Loucy (cell line): ENCODE measurements around the gene DNAH1.

Experiments
- H2AFZ ChIP-seq: fragments of 200-600 bp; sonication (generic); 2 replicates; pipeline ENCODE4 v1.6.0; 2016; ENCODE audit warnings: antibody characterized with exemption, mild to moderate bottlenecking, low read length, moderate library complexity
- H3F3A ChIP-seq: fragments of 200-600 bp; 2 replicates; pipeline ENCODE4 v1.6.0; 2016; ENCODE audit warnings: antibody characterized with exemption, low read depth, mild to moderate bottlenecking
- H3K27me3 ChIP-seq: fragments of 200-600 bp; sonication (generic); 2 replicates; pipeline ENCODE4 v1.6.1; 2014; ENCODE audit warnings: low read length, mild to moderate bottlenecking; ENCODE audit not compliant: insufficient read depth, poor library complexity, severe bottlenecking
- H3K36me3 ChIP-seq: fragments of 200-600 bp; sonication (generic); 2 replicates; pipeline ENCODE4 v1.6.1; 2016; ENCODE audit warnings: low read length; ENCODE audit not compliant: insufficient read depth
- H3K4me1 ChIP-seq: fragments of 200-600 bp; sonication (generic); 2 replicates; pipeline ENCODE4 v1.5.1; 2014; ENCODE audit warnings: low read length, mild to moderate bottlenecking; ENCODE audit not compliant: insufficient read depth, poor library complexity, severe bottlenecking
- H3K4me2 ChIP-seq: fragments of 200-600 bp; sonication (generic); 2 replicates; pipeline ENCODE4 v1.6.0; 2014; ENCODE audit warnings: antibody characterized with exemption, low read length, low read depth, mild to moderate bottlenecking; ENCODE audit not compliant: poor library complexity, severe bottlenecking
- H3K4me3 ChIP-seq: fragments of 200-600 bp; sonication (generic); 2 replicates; pipeline ENCODE4 v1.5.1; 2014; ENCODE audit warnings: low read length, mild to moderate bottlenecking, mixed read lengths; ENCODE audit not compliant: poor library complexity, severe bottlenecking
- H3K79me2 ChIP-seq: fragments of 200-600 bp; sonication (generic); 2 replicates; pipeline ENCODE4 v1.6.1; 2014; ENCODE audit warnings: low read length; ENCODE audit not compliant: insufficient read depth
- H3K9ac ChIP-seq: fragments of 200-600 bp; sonication (generic); 2 replicates; pipeline ENCODE4 v1.6.0; 2014; ENCODE audit warnings: mild to moderate bottlenecking, low read depth, low read length, moderate library complexity; ENCODE audit not compliant: poor library complexity, severe bottlenecking
- H3K9me2 ChIP-seq: fragments of 200-600 bp; sonication (generic); replicated peaks from 2 replicates; pipeline ENCODE4 v1.6.1; 2016; ENCODE audit warnings: low read depth, low read length, mixed read lengths
- H3K9me3 ChIP-seq: fragments of 200-600 bp; sonication (generic); 2 replicates; pipeline ENCODE4 v1.6.1; 2014; ENCODE audit warnings: mild to moderate bottlenecking, antibody characterized with exemption, low read length, low read depth; ENCODE audit not compliant: insufficient read depth
- H4K20me1 ChIP-seq: fragments of 200-600 bp; sonication (generic); 2 replicates; pipeline ENCODE4 v1.6.0; 2014; ENCODE audit warnings: antibody characterized with exemption, low read length, mild to moderate bottlenecking; ENCODE audit not compliant: insufficient read depth, poor library complexity, severe bottlenecking
- CTCF ChIP-seq: fragments of 200-600 bp; sonication (generic); conservative IDR thresholded peaks from 2 replicates; pipeline ENCODE4 v1.5.1; 2014; ENCODE audit warnings: mild to moderate bottlenecking, antibody characterized with exemption, low read length
- EZH2phosphoT487 ChIP-seq: fragments of 200-600 bp; IDR thresholded peaks from 2 replicates; pipeline ENCODE4 v1.6.1; 2018; ENCODE audit warnings: antibody characterized with exemption, mild to moderate bottlenecking, moderate library complexity, borderline replicate concordance

DNAH1 gene

GRCh38 chr3:52446042-52446441 lies 129.9 kb downstream of the DNAH1 start:
- TF ChIP-seq CTCF, result no peak
- no peak for TF ChIP-seq EZH2phosphoT487
- H3K4me1 ChIP-seq, result peaks cover 12% of the 10 kb centered on the region
- H3F3A ChIP-seq, result no peaks in the 10 kb centered on the region
- no peaks in the 10 kb centered on the region for H3K79me2 ChIP-seq
- H3K9ac ChIP-seq, result no peak overlapping the region
- H3K9me2 ChIP-seq, result no peaks in the 10 kb centered on the region
- no peaks in the 10 kb centered on the region for H3K36me3 ChIP-seq
- no peaks in the 10 kb centered on the region for H4K20me1 ChIP-seq
- H3K4me2 ChIP-seq, result no peak overlapping the region
- H3K4me3 ChIP-seq, result no peak overlapping the region
- no peaks in the 10 kb centered on the region for H3K9me3 ChIP-seq
- H2AFZ ChIP-seq, result no peak overlapping the region
- H3K27me3 ChIP-seq, result no peaks in the 10 kb centered on the region

GRCh38 chr3:52446631-52447511 lies 130.8 kb downstream of the DNAH1 start:
- no peak overlapping the region for H3K4me3 ChIP-seq
- H3K4me2 ChIP-seq, result no peak overlapping the region
- no peaks in the 10 kb centered on the region for H3K9me2 ChIP-seq
- no peaks in the 10 kb centered on the region for H3K79me2 ChIP-seq
- peaks cover 12% of the 10 kb centered on the region for H3K4me1 ChIP-seq
- H2AFZ ChIP-seq, result no peak overlapping the region
- peak; percentile 100 for TF ChIP-seq CTCF
- TF ChIP-seq EZH2phosphoT487, result no peak
- H3K36me3 ChIP-seq, result no peaks in the 10 kb centered on the region
- no peaks in the 10 kb centered on the region for H3K27me3 ChIP-seq
- no peaks in the 10 kb centered on the region for H3K9me3 ChIP-seq
- no peak overlapping the region for H3K9ac ChIP-seq
- no peaks in the 10 kb centered on the region for H4K20me1 ChIP-seq
- no peaks in the 10 kb centered on the region for H3F3A ChIP-seq

GRCh38 chr3:52447512-52448355 lies 131.6 kb downstream of the DNAH1 start:
- Histone ChIP-seq H3K4me2 (no peak overlapping the region), H3K79me2 (no peaks in the 10 kb centered on the region), H3F3A (no peaks in the 10 kb centered on the region), H3K9me3 (no peaks in the 10 kb centered on the region), H3K9ac (no peak overlapping the region), H3K36me3 (no peaks in the 10 kb centered on the region), H3K4me3 (no peak overlapping the region), H2AFZ (no peak overlapping the region), H3K27me3 (no peaks in the 10 kb centered on the region), H3K4me1 (peaks cover 12% of the 10 kb centered on the region), H4K20me1 (no peaks in the 10 kb centered on the region), H3K9me2 (no peaks in the 10 kb centered on the region)
- no peak for TF ChIP-seq EZH2phosphoT487
